HG02763 (cell line): ENCODE measurements around the gene TAF6.
A peak's percentile ranks its signal among the peaks of the same experiment; 100 is the strongest.
"Not testable (repeated sequence)": the region's sequence is repeated elsewhere in the genome, so short reads cannot be mapped to it uniquely, and the experiment has no call there.

Source experiments
- ATAC-seq: cut with Tn5 transposase; IDR thresholded peaks from one replicate; pipeline ENCODE4 v1.9.1; 2021; ENCODE audit warnings: mild to moderate bottlenecking, moderate library complexity; ENCODE audit not compliant: unreplicated experiment

TAF6 gene

GRCh38 chr7:100152937-100153666, 33.9 kb upstream of the TAF6 start:
- ATAC-seq, result no peak

GRCh38 chr7:100152404-100152803, 33.2 kb upstream of the TAF6 start:
- no peak for ATAC-seq

- peak; percentile 99 for ATAC-seq
Observed at GRCh38 chr7:100148559-100149328, 29.6 kb upstream of the TAF6 start, which contains the start of gene LAMTOR4. TSS of gene LAMTOR4 (plus strand) at chr7:100148918. CDS start at chr7:100148973, 55 bp downstream.

GRCh38 chr7:100148225-100148558, 29.0 kb upstream of the TAF6 start:
- ATAC-seq, result no peak

- no peak for ATAC-seq
Observed at GRCh38 chr7:100147278-100147677, 28.1 kb upstream of the TAF6 start.

GRCh38 chr7:100146350-100146749, 27.2 kb upstream of the TAF6 start:
- ATAC-seq, result not testable (repeated sequence)

GRCh38 chr7:100142461-100142860, 23.3 kb upstream of the TAF6 start:
- no peak for ATAC-seq

- no peak for ATAC-seq
Observed at GRCh38 chr7:100141555-100141949, 22.4 kb upstream of the TAF6 start.

GRCh38 chr7:100137851-100138760, 18.9 kb upstream of the TAF6 start:
- ATAC-seq, result no peak

GRCh38 chr7:100132697-100133151, 13.6 kb upstream of the TAF6 start:
- ATAC-seq, result peak; percentile 58

- ATAC-seq, result no peak
Observed at GRCh38 chr7:100132126-100132525, 13.0 kb upstream of the TAF6 start.

GRCh38 chr7:100130608-100131453, 11.7 kb upstream of the TAF6 start:
- ATAC-seq, result no peak

GRCh38 chr7:100130220-100130607, 11.1 kb upstream of the TAF6 start:
- not testable (repeated sequence) for ATAC-seq

GRCh38 chr7:100128637-100128963, 9.4 kb upstream of the TAF6 start:
- ATAC-seq, result no peak

GRCh38 chr7:100127866-100128636, 8.9 kb upstream of the TAF6 start:
- no peak for ATAC-seq

- ATAC-seq, result peak; percentile 60
Observed at GRCh38 chr7:100126931-100127865, 8.0 kb upstream of the TAF6 start, which contains the start of gene MBLAC1. TSS of gene MBLAC1 (plus strand) at chr7:100126967. CDS start at chr7:100127396, 429 bp downstream.

GRCh38 chr7:100126239-100126930, 7.2 kb upstream of the TAF6 start:
- no peak for ATAC-seq
